ENCODE measurements around the gene UCP3.
"Not testable (repeated sequence)": the region's sequence is repeated elsewhere in the genome, so short reads cannot be mapped to it uniquely, and the experiment has no call there.

The UCP3 gene

DNA sequence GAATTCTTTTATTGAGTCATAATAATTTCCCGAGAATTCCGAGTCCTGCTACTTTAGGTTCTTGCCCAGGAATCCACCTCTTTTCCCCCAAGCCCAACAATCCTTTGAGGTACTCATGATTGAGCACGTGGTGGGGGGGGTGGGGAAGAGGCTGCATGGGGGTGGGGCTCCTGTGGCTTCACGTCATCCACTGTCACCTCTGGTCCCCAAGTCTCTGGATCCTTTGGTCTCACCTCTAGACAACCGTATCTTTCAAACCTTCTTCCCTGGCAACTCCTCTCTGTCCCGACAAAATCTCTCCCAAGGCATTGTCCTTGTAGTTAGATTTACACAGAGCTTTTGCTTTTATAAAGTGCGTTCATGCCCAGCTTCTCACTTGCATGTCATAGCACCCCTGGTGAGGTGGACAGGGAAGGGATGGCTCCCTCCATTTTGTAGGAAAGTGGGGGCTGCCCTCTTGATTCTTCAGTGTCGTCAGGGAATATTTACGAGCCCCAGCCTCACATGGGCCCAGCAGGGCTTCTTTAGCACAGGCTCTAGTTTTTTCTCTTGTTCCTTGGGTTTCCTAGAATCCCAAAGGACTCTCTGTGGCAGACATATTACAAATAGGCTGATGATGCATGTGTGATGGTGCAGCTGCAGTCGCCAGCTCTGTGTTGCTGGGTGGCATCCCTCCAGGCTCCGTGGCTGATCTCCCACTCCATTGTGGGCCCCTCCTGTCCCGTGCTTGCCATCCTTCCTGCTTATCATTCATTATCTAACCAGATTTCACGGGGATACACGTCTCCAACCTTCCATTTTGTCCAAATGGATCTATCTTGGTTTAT is 8.4 kb downstream of the UCP3 start:
- no peak for DNase-seq (ENCODE audit: low read depth in 2 of 2)

DNA sequence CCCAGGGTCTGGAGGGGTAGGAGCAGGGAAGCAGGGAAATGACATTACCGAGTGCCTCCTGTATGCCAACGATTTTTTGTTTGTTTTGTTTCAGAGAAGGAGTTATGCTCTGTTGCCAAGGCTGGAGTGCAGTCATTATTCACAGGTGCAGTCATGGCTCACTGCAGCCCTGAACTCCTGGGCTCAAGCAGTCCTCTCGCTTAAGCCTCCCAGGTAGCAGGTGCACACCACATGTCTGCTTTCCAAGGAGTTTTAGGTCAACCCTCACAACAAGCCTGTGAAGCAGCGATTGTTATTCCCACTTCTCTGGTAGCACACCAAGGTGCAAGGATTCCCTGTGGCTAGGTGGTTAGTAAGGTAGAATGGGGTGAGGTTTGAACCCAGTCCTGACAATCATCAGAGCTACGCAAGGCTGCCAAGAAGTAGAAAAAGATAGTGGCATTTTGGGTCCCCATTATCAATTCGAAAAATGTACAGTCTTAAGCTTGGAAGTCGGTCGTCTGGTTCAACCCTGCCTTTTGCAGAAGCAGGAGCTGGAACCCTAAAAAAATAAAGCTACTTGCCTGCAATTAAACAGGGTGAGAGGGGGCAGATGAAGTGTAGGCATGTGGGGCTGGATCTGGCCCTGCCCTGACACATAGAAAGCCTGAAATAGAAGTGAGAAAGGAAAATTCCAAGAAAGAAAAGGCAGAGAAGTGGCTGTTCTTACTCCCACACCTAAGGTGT is 9.1 kb downstream of the UCP3 start:
- no peak for DNase-seq (ENCODE audit: low read depth in 2 of 2)

DNA sequence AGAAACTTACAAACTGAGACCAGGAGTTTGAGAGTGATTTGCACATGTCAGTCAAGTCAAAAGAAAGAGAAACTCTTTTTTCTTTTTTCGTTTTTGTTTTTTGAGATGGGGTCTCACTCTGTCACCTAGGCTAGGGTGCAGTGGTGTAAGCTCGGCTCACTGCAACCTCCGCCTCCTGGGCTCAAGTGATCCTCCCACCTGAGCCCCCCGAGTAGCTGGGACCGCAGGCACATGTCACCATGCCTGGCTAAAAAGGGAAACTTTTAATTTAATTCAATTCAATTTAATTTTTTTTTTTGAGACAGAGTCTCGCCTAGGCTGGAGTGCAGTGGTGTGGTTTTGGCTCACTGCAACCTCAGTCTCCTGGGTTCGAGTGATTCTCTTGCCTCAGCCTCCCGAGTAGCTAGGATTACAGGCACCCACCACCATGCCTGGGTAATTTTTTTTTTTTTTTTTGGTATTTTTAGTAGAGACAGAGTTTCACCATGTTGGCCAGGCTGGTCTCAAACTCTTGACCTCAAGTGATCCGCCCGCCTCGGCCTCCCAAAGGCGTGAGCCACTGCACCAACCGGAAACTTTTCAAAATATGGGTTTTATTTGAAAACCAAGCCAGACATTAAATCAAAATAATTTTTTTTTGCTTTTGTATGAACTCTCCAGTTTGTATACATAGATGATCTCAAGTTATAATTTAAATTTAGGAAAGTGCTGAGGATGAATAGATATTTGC is 9.9 kb downstream of the UCP3 start:
- DNase-seq (ENCODE audit: low read depth in 2 of 2) = no peak

DNA sequence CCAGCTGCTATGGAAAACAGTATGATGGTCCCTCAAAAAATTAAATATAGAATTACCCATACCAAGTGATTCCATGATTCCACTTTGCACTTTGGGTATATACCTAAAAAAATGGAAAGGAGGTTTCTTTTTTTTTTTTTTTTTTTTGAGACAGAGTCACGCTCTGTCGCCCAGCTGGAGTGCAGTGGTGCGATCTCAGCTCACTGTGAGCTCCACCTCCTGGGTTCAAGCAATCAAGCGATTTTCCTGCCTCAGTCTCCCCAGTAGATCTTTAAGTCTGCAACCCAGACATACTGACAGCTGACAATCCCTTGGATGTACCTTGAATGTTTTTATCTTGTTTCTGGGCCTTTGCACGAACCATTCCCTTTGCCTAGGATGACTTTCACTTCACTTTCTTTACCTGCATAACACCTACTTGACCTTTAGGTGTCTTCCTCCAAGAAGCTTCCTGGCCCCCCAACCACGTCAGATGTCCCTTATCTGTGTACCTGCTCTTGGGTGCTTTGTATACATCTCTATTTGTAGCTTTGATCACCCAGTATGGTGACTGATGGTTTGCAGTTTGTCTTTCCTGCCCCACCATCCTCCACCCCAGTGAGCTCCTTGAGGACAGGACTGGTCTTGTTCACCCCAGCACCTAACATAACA is 11.6 kb downstream of the UCP3 start:
- DNase-seq (ENCODE audit: low read depth in 2 of 2) = no peak

DNA sequence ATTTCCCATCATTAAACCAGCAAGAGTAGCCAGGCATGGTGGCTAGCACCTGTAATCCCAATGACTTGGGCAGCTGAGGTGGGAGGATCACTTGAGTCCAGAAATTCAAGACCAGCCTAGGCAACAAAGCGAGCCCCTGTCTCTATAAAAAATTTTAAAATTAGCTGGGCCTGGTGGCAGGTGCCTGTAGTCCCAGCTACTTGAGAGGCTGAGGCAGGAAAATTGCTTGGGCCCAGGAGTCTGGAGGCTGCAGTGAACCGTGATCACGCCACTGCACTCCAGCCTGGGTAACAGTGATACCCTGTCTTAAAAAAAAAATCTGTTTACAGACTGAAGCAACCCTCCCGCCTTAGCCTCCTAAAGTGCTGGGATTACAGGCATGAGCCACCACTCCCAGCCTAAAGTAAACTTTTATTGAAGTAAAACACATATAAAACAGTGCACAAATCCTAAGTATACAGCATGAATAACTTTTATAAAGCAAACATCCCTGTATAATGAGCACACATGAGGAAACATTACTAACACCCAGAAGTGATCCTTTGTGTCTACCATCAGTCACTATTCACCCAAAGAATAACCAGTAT is 12.6 kb downstream of the UCP3 start:
- DNase-seq (ENCODE audit: low read depth in 2 of 2) = no peak

DNA sequence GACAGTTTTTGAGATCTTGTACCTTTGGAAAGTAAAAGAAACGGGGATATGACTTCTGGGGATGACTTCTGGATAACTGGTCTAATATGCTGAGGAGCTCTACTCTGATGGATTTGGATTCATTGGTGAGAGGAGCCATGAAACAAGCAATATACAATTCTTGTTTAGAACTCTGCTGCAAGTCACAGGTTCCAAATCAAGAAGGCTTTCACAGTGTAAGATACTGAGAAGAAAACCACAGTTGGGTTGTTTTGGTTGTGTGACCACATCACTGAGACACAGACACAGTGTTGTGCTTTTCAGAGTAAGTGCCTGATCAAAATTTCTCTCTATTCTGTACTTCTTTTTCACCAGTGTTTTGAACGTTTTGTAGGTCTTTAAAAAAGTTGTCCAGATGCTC is 13.2 kb downstream of the UCP3 start:
- DNase-seq (ENCODE audit: low read depth in 2 of 2) = no peak

DNA sequence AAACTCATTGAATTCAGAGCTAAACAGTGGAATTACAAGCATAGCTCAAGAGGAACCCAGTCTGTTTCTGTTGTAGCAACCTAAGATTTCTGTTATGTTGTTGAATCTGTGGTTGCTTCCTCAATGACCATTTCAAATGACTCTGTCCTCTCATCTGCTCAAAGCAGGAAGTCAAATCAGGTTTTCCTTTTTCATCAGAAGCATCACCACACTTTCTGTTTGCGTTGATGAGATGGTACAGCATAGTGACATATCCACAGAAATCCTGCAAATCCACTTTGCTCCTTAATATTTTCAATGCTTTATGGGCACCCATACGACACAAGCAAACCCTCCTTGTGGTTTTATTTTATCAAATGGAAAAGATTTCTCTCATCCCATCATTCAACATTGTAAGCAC is 13.6 kb downstream of the UCP3 start:
- DNase-seq (ENCODE audit: low read depth in 2 of 2) = no peak

DNA sequence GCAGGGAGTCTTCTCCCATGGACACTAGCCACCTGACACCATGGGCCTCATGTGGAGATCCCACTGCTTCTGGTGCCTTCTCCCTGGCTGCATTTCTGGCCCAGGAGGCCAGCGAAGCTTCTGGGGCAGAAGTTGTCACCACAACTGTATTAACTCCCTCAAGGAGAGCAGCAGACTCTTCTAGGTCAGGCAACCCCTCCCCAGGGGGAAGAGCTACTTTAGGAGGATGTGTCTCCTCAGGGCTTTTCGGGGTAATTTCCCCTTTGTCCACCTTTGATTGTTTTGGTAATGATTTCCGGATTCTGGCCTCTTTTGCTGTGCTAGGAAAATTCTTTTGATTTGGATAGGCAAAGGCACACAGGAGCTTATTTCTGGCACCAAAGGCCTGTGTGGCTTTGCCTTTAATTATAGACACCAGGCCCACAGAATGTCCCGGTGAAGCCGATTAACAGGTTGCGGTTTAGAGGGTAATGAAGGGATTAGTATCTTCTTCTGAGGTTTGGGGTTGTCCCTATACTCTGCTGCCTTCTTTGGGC is 17.3 kb downstream of the UCP3 start:
- DNase-seq (ENCODE audit: low read depth in 2 of 2) = no peak

DNA sequence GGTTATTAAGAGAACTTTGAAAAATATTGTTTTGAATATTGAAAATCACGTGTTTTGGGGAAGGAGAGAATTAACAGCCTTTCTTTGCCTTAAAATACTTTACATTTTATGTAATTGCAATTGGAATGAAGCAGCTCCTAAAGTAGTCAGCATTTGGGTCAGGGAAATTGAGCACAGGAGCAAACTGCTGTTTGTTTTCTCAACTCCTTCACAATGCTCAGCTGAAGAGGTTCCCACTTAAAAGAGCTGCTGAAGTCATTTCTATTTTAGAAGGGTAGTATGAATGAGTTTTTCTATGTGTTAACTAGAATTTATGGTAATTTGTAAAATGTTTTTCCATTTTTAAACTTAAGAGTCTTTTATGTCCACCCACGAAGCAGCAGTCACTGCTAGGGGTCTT is 18.2 kb downstream of the UCP3 start:
- DNase-seq (ENCODE audit: low read depth in 2 of 2) = no peak

DNA sequence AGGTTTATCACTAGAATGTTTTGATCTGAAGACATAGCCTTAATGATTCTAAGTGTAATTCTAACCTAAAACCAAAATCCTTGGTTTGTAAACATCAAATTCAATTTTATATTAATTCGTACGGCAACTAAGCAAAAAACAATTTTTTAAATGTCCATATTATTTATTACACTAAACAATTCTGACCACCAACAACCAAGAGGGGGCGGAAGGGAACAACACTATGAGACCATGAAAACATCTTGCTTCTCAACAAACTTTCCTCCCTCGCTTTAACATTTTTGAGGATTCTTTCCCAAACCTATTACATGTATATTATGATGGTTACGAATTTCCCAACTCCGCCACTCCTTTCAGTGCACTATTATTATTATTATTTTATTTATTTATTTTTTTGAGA is 19.7 kb downstream of the UCP3 start:
- DNase-seq (ENCODE audit: low read depth in 2 of 2) = no peak

DNA sequence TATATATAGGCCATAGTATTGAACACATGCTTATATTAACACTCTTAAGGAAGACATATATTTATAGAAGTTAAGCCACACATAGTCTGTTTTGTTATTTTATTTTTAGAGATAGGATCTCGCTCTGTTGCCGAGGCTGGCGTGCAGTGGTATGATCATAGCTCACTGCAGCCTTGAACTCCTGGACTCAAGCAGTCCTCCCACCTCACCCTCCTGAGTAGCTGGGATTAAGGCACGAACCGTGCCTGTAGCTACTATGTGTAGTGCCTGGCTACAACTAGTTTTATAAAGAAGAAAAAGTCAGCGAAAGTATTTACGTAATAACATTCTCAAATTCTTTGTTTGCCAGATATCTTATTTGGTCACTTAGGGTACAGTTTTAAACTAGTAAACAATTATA is 20.7 kb downstream of the UCP3 start:
- DNase-seq (ENCODE audit: low read depth in 2 of 2) = no peak

DNA sequence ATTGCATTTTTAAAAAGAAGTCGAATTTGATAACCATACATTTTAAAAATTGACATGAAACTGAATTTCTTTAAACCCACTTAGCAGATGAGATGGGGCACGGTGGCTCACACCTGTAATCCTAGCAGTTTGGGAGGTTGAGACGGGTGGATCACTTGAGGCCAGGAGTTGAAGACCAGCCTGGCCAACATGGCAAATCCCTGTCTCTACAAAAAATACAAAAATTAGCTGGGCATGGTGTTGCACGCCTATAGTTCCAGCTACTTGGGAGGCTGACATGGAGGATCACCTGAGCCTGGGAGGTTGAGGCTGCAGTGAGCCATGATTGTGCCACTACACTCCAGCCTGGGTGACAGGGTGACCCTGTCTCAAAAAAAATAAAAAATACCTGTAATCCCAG is 23.2 kb downstream of the UCP3 start:
- not testable (repeated sequence) for DNase-seq (ENCODE audit: low read depth in 2 of 2)

DNA sequence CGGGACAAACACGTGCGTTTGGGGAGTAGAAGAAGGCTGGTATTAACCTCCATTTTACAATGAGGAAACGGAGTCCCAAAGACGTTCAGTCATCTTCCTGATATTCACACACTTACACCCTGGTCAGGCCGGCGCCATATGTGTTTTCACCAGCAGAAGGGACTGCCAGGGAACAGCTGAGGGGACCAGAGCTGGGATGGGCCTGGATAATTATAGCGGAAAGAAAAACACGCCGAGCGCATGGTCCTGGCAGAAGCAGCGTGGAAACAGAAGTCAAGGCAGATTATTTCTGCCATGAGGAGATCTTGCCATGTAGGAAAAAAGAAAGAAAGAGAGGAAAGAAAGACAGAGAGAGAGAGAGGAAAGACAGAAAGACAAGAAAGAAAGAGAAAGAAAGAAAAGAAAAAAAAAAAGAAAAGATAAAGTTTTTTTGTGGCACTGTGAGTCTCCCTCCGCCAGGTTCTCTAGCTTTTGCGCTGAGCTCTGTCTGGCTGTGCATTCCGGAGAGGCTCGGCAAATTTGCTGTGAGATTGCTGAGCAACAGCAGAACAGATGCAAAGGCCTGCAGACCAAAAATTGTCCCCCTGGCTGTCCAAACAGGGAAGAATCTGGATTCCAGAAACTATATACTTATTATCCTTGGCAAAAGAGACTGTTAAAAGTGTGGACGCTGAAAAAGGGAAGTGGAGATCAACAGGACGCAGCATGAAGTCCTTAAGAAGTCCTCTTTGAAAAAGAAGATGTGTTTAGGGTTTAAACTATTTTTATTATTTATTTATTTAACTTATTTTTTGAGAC is 24.9 kb downstream of the UCP3 start:
- DNase-seq (ENCODE audit: low read depth in 2 of 2) = no peak

DNA sequence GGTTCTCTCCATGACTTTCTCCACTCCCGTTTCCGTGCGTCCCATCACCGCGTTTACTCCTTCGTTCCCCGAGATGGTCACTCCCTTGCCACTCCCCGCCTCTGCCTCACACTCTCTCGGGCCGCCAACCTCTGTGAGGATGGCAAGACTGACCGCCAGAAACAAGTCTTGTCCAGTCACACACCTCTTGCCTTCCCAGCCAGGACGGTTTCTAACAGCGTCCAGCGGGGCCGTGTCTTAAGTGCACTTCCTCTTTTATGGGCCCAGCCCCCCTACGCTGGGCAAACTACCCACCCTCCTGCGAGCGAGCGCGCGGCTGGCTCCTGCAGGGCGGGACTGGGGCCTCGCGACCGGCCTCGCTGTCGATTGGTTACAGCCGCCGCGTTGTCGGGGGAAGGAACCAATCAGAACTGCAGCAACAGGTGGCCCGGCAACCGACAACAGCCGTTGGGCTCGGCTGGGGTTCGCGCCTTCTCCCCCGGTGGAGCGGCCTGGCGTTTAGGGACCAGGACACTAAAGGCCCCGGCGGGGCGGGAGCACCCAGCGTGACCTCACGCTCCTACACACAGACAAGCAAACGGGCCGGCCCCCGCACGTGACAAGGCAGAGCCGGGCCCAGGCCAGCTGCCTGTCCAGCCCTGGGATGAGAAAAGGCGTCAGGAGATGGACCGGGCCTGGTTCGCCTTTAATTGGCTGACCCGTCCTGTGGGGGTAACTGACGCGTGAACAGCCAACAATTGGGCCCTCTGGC is 25.7 kb downstream of the UCP3 start:
- DNase-seq (ENCODE audit: low read depth in 2 of 2) = peak; percentile 39 to 51

DNA sequence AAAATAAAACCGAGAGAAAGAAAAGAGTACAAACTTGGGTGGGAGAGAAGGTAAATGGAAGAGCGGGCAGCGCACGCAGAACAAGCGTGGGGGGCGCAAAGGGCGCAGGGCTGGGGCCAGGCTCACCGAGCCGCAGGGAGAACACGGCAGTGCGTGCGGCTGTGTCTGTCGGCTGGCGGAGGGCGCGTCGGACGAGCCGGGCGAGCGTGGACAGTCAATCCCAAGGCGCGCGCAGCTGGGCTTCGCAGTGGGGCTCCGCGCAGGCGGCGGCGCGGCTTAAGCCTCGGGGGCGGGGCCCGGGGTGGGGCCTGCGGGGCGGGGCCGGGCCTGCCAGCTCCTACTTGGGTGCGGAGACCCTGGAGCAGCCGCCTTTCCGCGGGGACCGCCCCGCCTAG is 26.3 kb downstream of the UCP3 start, which contains the start of gene UCP2:
Gene UCP2 (minus strand): TSS at position 249 of the 395 bp plus-strand sequence. CDS start 4,465 bp downstream, outside the sequence.
- no peak for DNase-seq (ENCODE audit: low read depth in 2 of 2)

DNA sequence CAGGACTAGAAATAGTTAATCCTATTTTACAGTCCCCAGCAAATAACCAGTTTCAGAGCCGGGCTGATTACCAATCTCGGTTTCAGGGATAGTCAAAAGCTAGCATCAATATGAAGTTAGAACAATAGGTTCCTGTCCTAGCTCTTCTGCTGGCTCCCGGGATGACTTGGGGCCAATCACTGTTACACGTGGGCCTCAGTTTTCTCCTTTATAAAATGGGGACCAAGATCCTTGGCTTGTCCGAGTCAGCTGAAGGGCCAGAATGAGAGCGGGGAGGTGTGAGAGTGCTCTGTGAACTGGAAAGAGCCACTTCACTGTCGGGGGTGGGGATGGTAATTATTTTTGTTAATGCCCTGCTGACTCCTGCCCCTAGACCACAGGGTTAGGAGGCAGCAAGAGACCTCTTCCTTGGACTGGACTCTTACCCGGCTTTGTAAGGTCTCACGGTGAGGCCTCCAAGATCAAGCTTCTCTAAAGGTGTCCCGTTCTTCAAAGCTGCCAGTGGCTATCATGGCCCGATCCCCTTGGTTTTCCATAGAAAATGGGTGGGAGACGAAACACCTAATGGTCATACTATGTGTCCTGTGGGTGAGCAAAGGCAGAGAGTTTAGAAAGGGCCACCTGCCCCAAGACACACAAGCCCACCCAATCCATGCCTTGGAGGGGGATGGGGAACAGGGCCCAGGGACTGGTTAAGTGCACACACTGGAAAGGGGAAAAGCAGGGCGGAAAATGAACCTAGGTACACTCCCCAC is 27.7 kb downstream of the UCP3 start:
- DNase-seq (ENCODE audit: low read depth in 2 of 2) = no peak

DNA sequence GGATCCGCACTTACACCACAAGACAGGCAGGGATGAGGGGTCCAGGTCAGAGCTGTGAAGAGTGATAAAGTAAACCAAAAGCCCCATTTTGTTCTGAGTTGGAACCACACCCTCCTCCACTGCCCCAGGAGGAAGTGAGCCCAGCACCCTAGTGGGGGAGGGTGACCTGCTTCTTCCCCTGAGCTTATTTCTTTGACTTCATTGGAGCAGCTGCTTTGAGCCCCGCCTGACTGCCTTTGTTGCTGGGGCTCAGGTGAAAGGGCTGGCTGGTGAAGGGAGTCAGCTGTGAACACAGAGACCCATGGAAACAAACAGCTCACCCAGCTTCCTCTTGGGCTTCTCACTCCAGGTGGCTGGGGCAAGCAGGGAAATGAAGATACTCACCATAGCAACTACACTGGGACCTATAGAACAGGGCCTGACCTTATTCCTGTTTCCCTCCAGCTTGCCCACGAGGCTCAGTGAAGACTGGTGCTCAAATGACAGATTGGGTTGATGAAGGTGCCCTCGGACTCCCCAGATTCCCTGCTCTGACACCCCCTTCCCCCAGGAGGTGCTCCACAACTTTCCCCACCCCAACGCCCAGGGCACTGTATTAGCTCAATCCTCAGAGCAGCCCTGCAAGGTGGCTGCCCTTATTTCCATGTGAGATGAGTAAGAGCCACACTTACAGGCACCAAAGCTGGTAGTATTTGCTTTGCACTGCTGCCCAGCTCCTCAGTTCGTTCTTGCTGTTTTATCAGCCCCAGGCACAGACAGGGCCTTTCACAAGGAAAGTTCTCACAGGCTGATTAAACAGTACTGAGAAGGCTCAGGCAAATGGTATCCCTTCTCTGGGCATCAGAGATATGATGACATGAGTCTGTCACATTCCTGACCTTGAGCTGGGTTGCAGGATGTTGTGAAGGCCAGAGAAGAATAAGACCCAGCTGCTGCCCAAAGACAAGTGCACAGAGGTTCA is 28.6 kb downstream of the UCP3 start:
- DNase-seq (ENCODE audit: low read depth in 2 of 2) = no peak

DNA sequence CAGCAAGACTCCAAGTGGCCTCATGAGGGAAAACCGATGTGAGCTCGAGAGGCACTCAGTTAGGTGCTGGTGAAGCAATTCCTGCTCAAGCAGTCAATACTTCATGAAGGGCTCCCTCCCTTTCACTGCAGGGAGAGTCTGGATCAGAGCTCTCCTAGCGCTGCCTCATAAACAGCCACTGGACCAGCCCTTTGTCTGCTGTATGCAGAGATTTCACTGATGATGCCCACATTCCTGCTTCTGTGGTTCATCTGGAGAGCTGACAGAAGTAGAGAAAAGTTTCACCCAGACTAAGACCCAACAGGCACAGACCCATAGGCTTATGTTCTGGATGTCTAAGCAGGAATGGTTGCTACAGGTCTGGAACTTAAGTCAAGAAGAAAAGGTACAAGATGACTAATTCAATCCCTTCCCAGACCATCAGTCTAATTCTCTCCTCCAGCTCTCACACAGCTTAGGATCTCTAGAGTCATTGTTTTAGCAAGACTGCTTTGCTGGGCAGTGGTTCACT is 30.3 kb downstream of the UCP3 start:
- DNase-seq (ENCODE audit: low read depth in 2 of 2) = no peak

Measured in fibroblast of skin of left quadriceps (primary cell).